ENCODE results near the gene CDC45. TPM values are rescaled to one million over a fixed set of nuclear protein-coding genes. Genes with fewer than 3 reads are reported as not detected.

The CDC45 gene
- total and polyA plus RNA-seq, 2 of the 13 experiments (the other 11 are each of a cell fraction or from before 2014, with no cell fraction given) = 14.4 to 36.3 TPM

- no peak for TF ChIP-seq TAF15 (IDR thresholded peaks at IDR 0.05; ENCODE audit: low read depth, low read length, poor library complexity, severe bottlenecking)
- peak; percentile 86 for TF ChIP-seq ZNF18 (CRISPR knock-in tag; IDR thresholded peaks at IDR 0.05; ENCODE audit: insufficient replicate concordance)
- TF ChIP-seq ZNF629 (CRISPR knock-in tag; conservative IDR thresholded peaks at IDR 0.05) = peak; percentile 70
- no peak; the same call in 1 of the 2 replicates for TF ChIP-seq ZNF17 (CRISPR knock-in tag; IDR thresholded peaks at IDR 0.05)
- TF ChIP-seq CHD4 (IDR thresholded peaks at IDR 0.05; ENCODE audit: borderline replicate concordance, low read length) = no peak
- no peak; the same call in 1 of the 2 replicates for TF ChIP-seq GRHL1 (CRISPR knock-in tag; conservative IDR thresholded peaks at IDR 0.05)
- peak; percentile 67; the same call in 1 of the 2 replicates for TF ChIP-seq NFATC3 (CRISPR knock-in tag; IDR thresholded peaks at IDR 0.05)
- peak; percentile 91; the same call in 1 of the 2 replicates for TF ChIP-seq ZZZ3 (CRISPR knock-in tag; IDR thresholded peaks at IDR 0.05; ENCODE audit: borderline replicate concordance)
- TF ChIP-seq PHF21A (CRISPR knock-in tag; IDR thresholded peaks at IDR 0.05) = peak; percentile 66
- TF ChIP-seq NFRKB (IDR thresholded peaks at IDR 0.05) = no peak
- peak; percentile 86; the same call in 1 of the 2 replicates for TF ChIP-seq ZNF280D (CRISPR knock-in tag; IDR thresholded peaks at IDR 0.05)
- no peak; the same call in none of the 2 replicates for TF ChIP-seq ZNF225 (CRISPR knock-in tag; IDR thresholded peaks at IDR 0.05)
- TF ChIP-seq SKIL (CRISPR knock-in tag; IDR thresholded peaks at IDR 0.05; ENCODE audit: borderline replicate concordance) = 0 out of 2 replicates have a peak, but pooled peaks have one; percentile 69
- 0 out of 2 replicates have a peak, but pooled peaks have one; percentile 69 for TF ChIP-seq RFXANK (CRISPR knock-in tag; IDR thresholded peaks at IDR 0.05)
- no peak; the same call in 1 of the 2 replicates for TF ChIP-seq FIP1L1 (IDR thresholded peaks at IDR 0.05; ENCODE audit: borderline replicate concordance, insufficient read depth, low read depth, low read length)
- TF ChIP-seq KDM1A (CRISPR knock-in tag; IDR thresholded peaks at IDR 0.05) = no peak
- TF ChIP-seq PHF5A (CRISPR knock-in tag; IDR thresholded peaks at IDR 0.05; ENCODE audit: low read depth, unreplicated experiment) = peak; percentile 99
- no peak; the same call in 1 of the 2 replicates for TF ChIP-seq ELF4 (CRISPR knock-in tag; IDR thresholded peaks at IDR 0.05; ENCODE audit: borderline replicate concordance)
These were observed 47.4 kb upstream of the CDC45 start, which contains the start of gene MRPL40 (continued) for GRCh38 chr22:19432133-19432851.

Data from HepG2 (cell line).